Activated B cell treated with CpG ODN at 0.5 μM for 24 hours (primary cell): ENCODE measurements around the gene ANKRD30A. TPM values are rescaled to one million over a fixed set of nuclear protein-coding genes. Genes with fewer than 3 reads are reported as not detected.
"Not testable (repeated sequence)": the region's sequence is repeated elsewhere in the genome, so short reads cannot be mapped to it uniquely, and the experiment has no call there.

ENCODE experiments used
- ATAC-seq: fragments of 200-7000 bp; cut with Tn5 transposase; one replicate; pipeline ENCODE4 v1.10.0; 2021; ENCODE audit warnings: low read depth, mild to moderate bottlenecking, moderate library complexity
- CTCF ChIA-PET: fragments of 350-600 bp; sonication (Branson Sonifier 250); formaldehyde crosslinking; loops from one replicate; lab custom pipeline; 2021; ENCODE audit warnings: antibody characterized with exemption; lab: Charles Lee
- POLR2A ChIA-PET: fragments of 350-600 bp; sonication (Branson Sonifier 250); formaldehyde crosslinking; loops from one replicate; lab custom pipeline; 2021; ENCODE audit warnings: antibody characterized with exemption; lab: Charles Lee
- DNase-seq: peaks from one replicate; pipeline ENCODE4 v3.0.0; 2022
- H3K27ac Mint-ChIP-seq: one replicate; pipeline ENCODE4 v1.8.0; 2020; ENCODE audit warnings: mixed read lengths
- H3K27me3 Mint-ChIP-seq: one replicate; pipeline ENCODE4 v1.8.0; 2021; ENCODE audit warnings: mixed read lengths
- H3K36me3 Mint-ChIP-seq: one replicate; pipeline ENCODE4 v1.8.0; 2021; ENCODE audit warnings: low read depth, mixed read lengths
- H3K4me1 Mint-ChIP-seq: one replicate; pipeline ENCODE4 v1.8.0; 2021; ENCODE audit warnings: mixed read lengths
- H3K4me3 Mint-ChIP-seq: one replicate; pipeline ENCODE4 v1.8.0; 2020; ENCODE audit warnings: mild to moderate bottlenecking, mixed read lengths
- H3K9me3 Mint-ChIP-seq: one replicate; pipeline ENCODE4 v1.8.0; 2020; ENCODE audit warnings: mixed read lengths
- intact Hi-C: fragments of 100-400 bp; cut with micrococcal nuclease; formaldehyde crosslinking; loops from one replicate; pipeline ENCODE4 v1.15.1; 2024
- total RNA-seq: library from RNA; stranded (reverse); gene quantifications from 2 replicates; pipeline ENCODE4 v1.2.3, GENCODE V29; 2022
- TF ChIP-seq, protein P1 (sequence below): fragments of 200-600 bp; IDR thresholded peaks from one replicate; pipeline ENCODE4 v1.8.0; 2022; ENCODE audit warnings: antibody characterized with exemption, mild to moderate bottlenecking

The ANKRD30A gene, protein sequence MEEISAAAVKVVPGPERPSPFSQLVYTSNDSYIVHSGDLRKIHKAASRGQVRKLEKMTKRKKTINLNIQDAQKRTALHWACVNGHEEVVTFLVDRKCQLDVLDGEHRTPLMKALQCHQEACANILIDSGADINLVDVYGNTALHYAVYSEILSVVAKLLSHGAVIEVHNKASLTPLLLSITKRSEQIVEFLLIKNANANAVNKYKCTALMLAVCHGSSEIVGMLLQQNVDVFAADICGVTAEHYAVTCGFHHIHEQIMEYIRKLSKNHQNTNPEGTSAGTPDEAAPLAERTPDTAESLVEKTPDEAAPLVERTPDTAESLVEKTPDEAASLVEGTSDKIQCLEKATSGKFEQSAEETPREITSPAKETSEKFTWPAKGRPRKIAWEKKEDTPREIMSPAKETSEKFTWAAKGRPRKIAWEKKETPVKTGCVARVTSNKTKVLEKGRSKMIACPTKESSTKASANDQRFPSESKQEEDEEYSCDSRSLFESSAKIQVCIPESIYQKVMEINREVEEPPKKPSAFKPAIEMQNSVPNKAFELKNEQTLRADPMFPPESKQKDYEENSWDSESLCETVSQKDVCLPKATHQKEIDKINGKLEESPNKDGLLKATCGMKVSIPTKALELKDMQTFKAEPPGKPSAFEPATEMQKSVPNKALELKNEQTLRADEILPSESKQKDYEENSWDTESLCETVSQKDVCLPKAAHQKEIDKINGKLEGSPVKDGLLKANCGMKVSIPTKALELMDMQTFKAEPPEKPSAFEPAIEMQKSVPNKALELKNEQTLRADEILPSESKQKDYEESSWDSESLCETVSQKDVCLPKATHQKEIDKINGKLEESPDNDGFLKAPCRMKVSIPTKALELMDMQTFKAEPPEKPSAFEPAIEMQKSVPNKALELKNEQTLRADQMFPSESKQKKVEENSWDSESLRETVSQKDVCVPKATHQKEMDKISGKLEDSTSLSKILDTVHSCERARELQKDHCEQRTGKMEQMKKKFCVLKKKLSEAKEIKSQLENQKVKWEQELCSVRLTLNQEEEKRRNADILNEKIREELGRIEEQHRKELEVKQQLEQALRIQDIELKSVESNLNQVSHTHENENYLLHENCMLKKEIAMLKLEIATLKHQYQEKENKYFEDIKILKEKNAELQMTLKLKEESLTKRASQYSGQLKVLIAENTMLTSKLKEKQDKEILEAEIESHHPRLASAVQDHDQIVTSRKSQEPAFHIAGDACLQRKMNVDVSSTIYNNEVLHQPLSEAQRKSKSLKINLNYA (N-terminal part only)
- not detected in 2 replicates for total RNA-seq

DNA sequence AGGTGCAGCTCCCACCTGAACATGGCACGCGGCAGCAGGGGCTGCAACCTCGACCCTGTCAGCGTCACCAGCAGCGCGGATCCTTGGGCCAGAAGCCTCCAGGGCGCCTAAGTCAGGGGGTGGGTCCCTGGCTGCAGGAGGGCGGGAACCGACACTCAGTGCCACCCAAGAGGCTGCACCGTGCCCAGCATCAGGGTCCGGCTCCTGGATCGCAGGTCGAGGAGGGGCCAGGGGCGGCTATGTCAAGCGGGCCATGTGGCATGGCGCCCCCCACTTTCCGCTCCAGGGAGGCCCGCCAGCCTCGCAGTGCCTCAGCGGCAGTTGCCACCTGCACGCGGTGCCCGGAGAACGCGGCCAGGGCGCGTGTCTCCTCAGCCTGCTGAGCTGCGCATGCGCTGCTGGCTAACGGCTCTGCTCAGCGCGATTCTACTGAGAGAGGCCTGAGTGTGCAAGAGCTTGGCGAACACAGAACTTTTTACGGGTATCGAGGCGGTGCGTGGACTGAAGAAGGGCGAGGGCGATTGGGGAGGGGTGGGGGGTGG is at the start of gene ANKRD30A:
ANKRD30A (plus strand) TSS at position 408 of the 542 bp plus-strand sequence. CDS start 190 bp downstream, outside the sequence.
- Mint-ChIP-seq H3K27ac (no peak within 1 kb of the TSS), H3K4me3 (no peak within 1 kb of the TSS), H3K4me1 (no peaks in the 10 kb centered on the region)

DNA sequence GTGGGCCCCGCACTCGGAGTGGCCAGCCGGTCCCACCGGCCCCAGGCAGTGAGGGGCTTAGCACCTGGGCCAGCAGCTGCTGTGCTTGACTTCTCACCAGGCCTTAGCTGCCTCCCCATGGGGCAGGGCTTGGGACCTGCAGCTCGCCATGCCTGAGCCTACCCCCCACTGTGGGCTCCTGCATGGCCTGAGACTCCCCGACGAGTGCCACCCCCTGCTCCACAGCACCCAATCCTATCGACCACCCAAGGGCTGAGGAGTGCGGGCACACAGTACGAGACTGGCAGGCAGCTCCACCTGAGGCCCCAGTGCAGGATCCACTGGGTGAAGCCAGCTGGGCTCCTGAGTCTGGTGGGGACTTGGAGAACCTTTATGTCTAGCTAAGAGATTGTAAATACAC is 49.3 kb upstream of the ANKRD30A start:
- DNase-seq, ATAC-seq, POLR2A ChIA-PET, H3K36me3 Mint-ChIP-seq, H3K27me3 Mint-ChIP-seq, H3K4me3 Mint-ChIP-seq, CTCF ChIA-PET, H3K9me3 Mint-ChIP-seq, H3K4me1 Mint-ChIP-seq, H3K27ac Mint-ChIP-seq, intact Hi-C loops: not testable (repeated sequence)

More for the DNA sequence above, at the start of gene ANKRD30A:
- CTCF ChIA-PET, result no interaction called here
- H3K27me3 Mint-ChIP-seq, result no peaks in the 10 kb centered on the region
- DNase-seq, result no peak
- no peak for ATAC-seq
- TF ChIP-seq, protein P1, sequence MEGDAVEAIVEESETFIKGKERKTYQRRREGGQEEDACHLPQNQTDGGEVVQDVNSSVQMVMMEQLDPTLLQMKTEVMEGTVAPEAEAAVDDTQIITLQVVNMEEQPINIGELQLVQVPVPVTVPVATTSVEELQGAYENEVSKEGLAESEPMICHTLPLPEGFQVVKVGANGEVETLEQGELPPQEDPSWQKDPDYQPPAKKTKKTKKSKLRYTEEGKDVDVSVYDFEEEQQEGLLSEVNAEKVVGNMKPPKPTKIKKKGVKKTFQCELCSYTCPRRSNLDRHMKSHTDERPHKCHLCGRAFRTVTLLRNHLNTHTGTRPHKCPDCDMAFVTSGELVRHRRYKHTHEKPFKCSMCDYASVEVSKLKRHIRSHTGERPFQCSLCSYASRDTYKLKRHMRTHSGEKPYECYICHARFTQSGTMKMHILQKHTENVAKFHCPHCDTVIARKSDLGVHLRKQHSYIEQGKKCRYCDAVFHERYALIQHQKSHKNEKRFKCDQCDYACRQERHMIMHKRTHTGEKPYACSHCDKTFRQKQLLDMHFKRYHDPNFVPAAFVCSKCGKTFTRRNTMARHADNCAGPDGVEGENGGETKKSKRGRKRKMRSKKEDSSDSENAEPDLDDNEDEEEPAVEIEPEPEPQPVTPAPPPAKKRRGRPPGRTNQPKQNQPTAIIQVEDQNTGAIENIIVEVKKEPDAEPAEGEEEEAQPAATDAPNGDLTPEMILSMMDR, result no peak
- intact Hi-C loops, result no loop called here
- POLR2A ChIA-PET, result no interaction called here
- no peaks in the 10 kb centered on the region for H3K9me3 Mint-ChIP-seq
- no peaks in the 10 kb centered on the region for H3K36me3 Mint-ChIP-seq

DNA sequence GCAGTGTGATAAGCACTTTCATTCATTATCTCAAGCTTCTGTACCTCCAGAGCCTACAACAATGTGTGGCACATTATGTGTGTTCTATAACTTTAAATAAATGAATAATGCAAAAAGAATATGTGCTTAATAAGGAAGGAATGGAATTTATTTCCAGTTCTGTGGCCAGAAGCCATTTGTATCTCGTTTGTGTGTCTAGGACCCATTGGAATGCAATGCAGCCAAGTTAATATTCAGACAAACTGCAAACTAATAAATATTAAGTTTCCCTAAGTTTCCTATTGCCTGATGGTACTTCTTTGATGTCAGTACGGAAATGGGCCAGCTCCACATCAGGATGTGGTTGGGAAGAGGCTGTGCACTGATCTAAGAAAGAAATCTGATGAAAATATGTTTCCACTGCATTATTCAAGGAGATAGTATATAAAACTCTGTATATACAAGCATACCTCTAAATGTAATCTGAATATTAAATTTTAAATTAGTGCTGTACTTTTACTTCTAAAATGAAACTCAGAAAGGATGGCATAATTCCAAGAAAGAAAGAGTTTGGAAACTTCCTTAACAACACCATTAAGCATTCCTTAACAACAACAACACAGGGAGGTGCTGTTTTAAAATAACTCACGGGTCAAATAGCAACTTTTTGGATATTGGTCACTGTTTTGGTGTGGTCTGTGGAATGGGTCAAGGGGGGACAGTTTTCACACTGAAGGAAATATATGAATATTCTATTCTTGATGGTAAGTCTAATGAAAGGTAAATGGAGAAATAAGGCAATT is 29.4 kb upstream of the ANKRD30A start:
- Mint-ChIP-seq H3K4me3 (no peak overlapping the region), H3K9me3 (peaks cover 18% of the 10 kb centered on the region), H3K4me1 (no peaks in the 10 kb centered on the region), H3K36me3 (no peaks in the 10 kb centered on the region), H3K27me3 (no peaks in the 10 kb centered on the region), H3K27ac (no peak overlapping the region)
- ChIA-PET POLR2A (no interaction called here), CTCF (no interaction called here)
- TF ChIP-seq, protein P1, result no peak
- DNase-seq (no peak), ATAC-seq (no peak)
- intact Hi-C loops, result no loop called here

DNA sequence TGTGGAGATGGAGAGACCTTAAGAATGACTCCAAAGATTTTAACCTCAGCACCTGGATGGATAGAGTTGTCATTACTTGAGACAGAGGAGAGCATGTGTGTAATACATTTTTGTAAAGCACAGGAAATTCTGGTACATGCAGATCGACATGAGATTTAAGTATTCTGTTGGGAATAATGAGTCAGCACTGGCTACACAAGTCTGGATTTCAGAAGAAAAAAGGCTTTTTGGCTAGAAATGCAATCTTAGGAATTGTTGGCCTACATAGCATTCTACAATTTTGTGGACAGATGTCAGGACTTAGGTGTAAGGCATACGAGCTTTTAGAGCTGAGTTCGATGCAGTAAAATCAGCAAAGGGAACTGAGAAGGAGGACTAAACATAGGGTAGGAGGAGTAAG is 24.1 kb upstream of the ANKRD30A start:
- Mint-ChIP-seq H3K9me3 (peaks cover 4% of the 10 kb centered on the region), H3K4me3 (no peak overlapping the region), H3K36me3 (no peaks in the 10 kb centered on the region), H3K4me1 (no peaks in the 10 kb centered on the region), H3K27me3 (no peaks in the 10 kb centered on the region), H3K27ac (no peak overlapping the region)
- no peak for DNase-seq
- ATAC-seq, result no peak
- ChIA-PET POLR2A (no interaction called here), CTCF (no interaction called here)
- intact Hi-C loops, result no loop called here
- TF ChIP-seq, protein P1, result no peak

DNA sequence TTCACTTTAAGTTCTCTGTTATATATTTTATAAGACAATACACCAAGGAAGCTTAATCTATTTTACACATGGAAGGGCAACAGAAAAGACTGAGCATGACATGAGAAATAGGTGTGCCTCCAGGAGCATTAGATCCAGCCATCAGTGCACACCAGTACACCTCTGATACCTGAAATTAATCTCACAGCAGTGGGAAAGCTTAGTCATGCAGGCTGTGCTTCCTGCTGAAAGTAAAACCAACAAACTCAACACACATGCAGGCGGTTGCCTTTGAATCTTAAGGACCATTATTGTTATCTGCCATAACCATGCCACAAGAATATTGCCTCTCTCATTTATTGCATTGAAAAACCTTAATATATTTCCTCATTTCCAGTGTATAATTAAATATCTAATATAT is 16.4 kb upstream of the ANKRD30A start:
- Mint-ChIP-seq H3K27me3 (no peaks in the 10 kb centered on the region), H3K27ac (no peak overlapping the region), H3K9me3 (peaks cover 9% of the 10 kb centered on the region), H3K36me3 (no peaks in the 10 kb centered on the region), H3K4me3 (no peak overlapping the region), H3K4me1 (no peaks in the 10 kb centered on the region)
- TF ChIP-seq, protein P1, result no peak
- intact Hi-C loops, result no loop called here
- ChIA-PET CTCF (no interaction called here), POLR2A (no interaction called here)
- no peak for ATAC-seq
- DNase-seq, result no peak
